K562 (cell line): ENCODE measurements around the gene CGNL1. TPM values are rescaled to one million over a fixed set of nuclear protein-coding genes. Genes with fewer than 3 reads are reported as not detected.

ENCODE experiments used
- ATAC-seq: fragments of 200-7000 bp; cut with Tn5 transposase; 3 replicates; pipeline ENCODE4 v1.9.1; 2020; ENCODE audit warnings: moderate library complexity
- BruUV-seq: library from RNA; stranded (reverse); fragments of 400-500 nt; replicated peaks from 2 replicates; lab custom pipeline; 2021; lab: Mats Ljungman, UMichigan
- CTCF ChIA-PET: fragments of 300-600 bp; formaldehyde crosslinking; extraction: SDS; loops from one replicate; lab custom pipeline; 2021; ENCODE audit warnings: low intra/inter-chr PET ratio; lab: Yijun Ruan, JAX
- POLR2A ChIA-PET: fragments of 300-600, 350-650 bp; sonication (Branson Sonifier 250); formaldehyde crosslinking; extraction: SDS; loops from one replicate; lab custom pipeline; 2021; ENCODE audit warnings: antibody characterized with exemption, inconsistent platforms; lab: Yijun Ruan, JAX
- DNase-seq, 4 experiments: peaks; one replicate each; pipeline versions ENCODE4 v3.0.0 to v3.0.0-alpha.2; 2011 to 2018; ENCODE audit warnings: low spot score in 3 of 4, mixed read lengths in 3 of 4; ENCODE audit errors: extremely low read depth in 1 of 4
- FAIRE-seq: peaks from 2 replicates; lab custom pipeline; 2011; peaks lifted over from hg19 to GRCh38; lab: Jason Lieb, UNC
- H2AFZ ChIP-seq: 2 replicates; pipeline ENCODE4 v1.6.0; 2011; ENCODE audit warnings: low read depth, low read length, control low read depth, inconsistent platforms
- H3K27ac ChIP-seq: fragments of 200-600 bp; 3 replicates; pipeline ENCODE4 v1.8.0; 2011; ENCODE audit warnings: low read depth, mild to moderate bottlenecking, control low read depth, inconsistent platforms, low read length, moderate library complexity, mixed read lengths; ENCODE audit errors: extremely low read depth
- H3K27me3 ChIP-seq, 2 experiments: fragments of 300-600 bp in 1 of 2; 2 replicates in 1 of 2; 3 replicates in 1 of 2; pipeline versions ENCODE4 v1.6.0 to v1.8.0; 2011; ENCODE audit warnings: inconsistent platforms in 2 of 2, low read length in 2 of 2, mild to moderate bottlenecking in 1 of 2, mixed read lengths in 1 of 2, moderate library complexity in 1 of 2; ENCODE audit not compliant: control insufficient read depth in 2 of 2, insufficient read depth in 2 of 2
- H3K36me3 ChIP-seq: fragments of 300-600 bp; 3 replicates; pipeline ENCODE4 v1.8.0; 2011; ENCODE audit warnings: mild to moderate bottlenecking, low read length, inconsistent platforms; ENCODE audit not compliant: control insufficient read depth, insufficient read depth
- H3K4me1 ChIP-seq, 2 experiments: fragments of 200-600 bp in 1 of 2; replicated peaks in 1 of 2; 2 replicates in 1 of 2; 3 replicates in 1 of 2; pipeline versions ENCODE4 v1.5.1 to v1.8.0; 2011; ENCODE audit warnings: inconsistent platforms in 2 of 2, low read length in 2 of 2, mild to moderate bottlenecking in 1 of 2, mixed read lengths in 1 of 2, moderate library complexity in 1 of 2; ENCODE audit not compliant: control insufficient read depth in 2 of 2, insufficient read depth in 2 of 2
- H3K4me2 ChIP-seq: 2 replicates; pipeline ENCODE4 v1.6.1; 2011; ENCODE audit warnings: low read length, control low read depth, inconsistent platforms, mixed read lengths; ENCODE audit not compliant: insufficient read depth
- H3K4me3 ChIP-seq: fragments of 200-600 bp; sonication (generic), shearing (Covaris generic); 2 replicates; pipeline ENCODE4 v1.5.1; 2016; ENCODE audit warnings: control low read depth, inconsistent platforms
- H3K79me2 ChIP-seq: fragments of 200-600 bp; 3 replicates; pipeline ENCODE4 v1.8.0; 2011; ENCODE audit warnings: low read length, inconsistent platforms; ENCODE audit not compliant: control insufficient read depth, insufficient read depth
- H3K9ac ChIP-seq, 2 experiments: 2 replicates each; pipeline versions ENCODE4 v1.6.0 to v1.6.1; 2011; ENCODE audit warnings: low read depth in 2 of 2, low read length in 2 of 2, control low read depth in 1 of 2, inconsistent platforms in 1 of 2, mild to moderate bottlenecking in 1 of 2, mixed read lengths in 1 of 2; ENCODE audit not compliant: insufficient read depth in 1 of 2
- H3K9me1 ChIP-seq: one replicate; pipeline ENCODE4 v1.6.0; 2011; ENCODE audit warnings: inconsistent platforms, mild to moderate bottlenecking, low read length, moderate library complexity; ENCODE audit not compliant: control insufficient read depth, insufficient read depth
- H3K9me3 ChIP-seq: replicated peaks from 2 replicates; pipeline ENCODE4 v1.5.1; 2011; ENCODE audit warnings: low read depth, low read length, inconsistent platforms; ENCODE audit not compliant: control insufficient read depth, insufficient read depth
- H4K20me1 ChIP-seq: replicated peaks from 2 replicates; pipeline ENCODE4 v1.6.1; 2011; ENCODE audit warnings: low read length, inconsistent platforms, mixed read lengths; ENCODE audit not compliant: control insufficient read depth, insufficient read depth
- E2F1 ChIP-seq: sonication (generic); formaldehyde crosslinking; IDR thresholded peaks from 2 replicates; pipeline ENCODE4 v1.8.1; 2023; ENCODE audit warnings: mild to moderate bottlenecking, missing genetic modification reagents, moderate library complexity
- KLF10 ChIP-seq: fragments of 250-450 bp; sonication (Bioruptor Pico); IDR thresholded peaks from 2 replicates; pipeline ENCODE4 v1.6.1; 2021; ENCODE audit warnings: matching md5 sums
- MCM3 ChIP-seq: fragments of 450-650 bp; IDR thresholded peaks from 2 replicates; pipeline ENCODE4 v1.6.1; 2016
- NFRKB ChIP-seq: fragments of 450-650 bp; IDR thresholded peaks from 2 replicates; pipeline ENCODE4 v1.6.1; 2016; ENCODE audit warnings: low read depth
- PCBP1 ChIP-seq: fragments of 200-400 bp; formaldehyde crosslinking; IDR thresholded peaks from 2 replicates; pipeline ENCODE4 v1.6.1; 2018; ENCODE audit warnings: mild to moderate bottlenecking, low read depth, low read length; ENCODE audit not compliant: poor library complexity, severe bottlenecking
- PHF8 ChIP-seq: fragments of 200-600 bp; sonication (generic); IDR thresholded peaks from 2 replicates; pipeline ENCODE4 v1.6.1; 2012; ENCODE audit warnings: mixed run types, mild to moderate bottlenecking, inconsistent platforms, low read length, moderate library complexity, borderline replicate concordance
- SRSF3 ChIP-seq: fragments of 200-400 bp; formaldehyde crosslinking; IDR thresholded peaks from 2 replicates; pipeline ENCODE4 v1.6.1; 2016; ENCODE audit warnings: mild to moderate bottlenecking, low read length, moderate library complexity; ENCODE audit not compliant: insufficient read depth
- ZFP1 ChIP-seq: fragments of 450-650 bp; formaldehyde crosslinking; IDR thresholded peaks from 2 replicates; pipeline ENCODE4 v1.4.0; 2020; ENCODE audit warnings: mild to moderate bottlenecking, mixed read lengths
- ZNF232 ChIP-seq: sonication (generic); formaldehyde crosslinking; IDR thresholded peaks from 2 replicates; pipeline ENCODE4 v1.8.0; 2022; ENCODE audit warnings: mild to moderate bottlenecking, missing genetic modification reagents
- ZNF76 ChIP-seq: fragments of 250-450 bp; sonication (Bioruptor Pico); IDR thresholded peaks from 2 replicates; pipeline ENCODE4 v1.4.0; 2020; ENCODE audit warnings: mild to moderate bottlenecking, moderate library complexity, borderline replicate concordance
- WGBS: fragments of 100-300 bp; shearing (Covaris generic); methylation state at CpG from one replicate; pipeline ENCODE4 v1.1.6; 2016; ENCODE audit warnings: low coverage, mixed read lengths; ENCODE audit not compliant: insufficient coverage; ENCODE audit errors: missing lambda C conversion rate; 5-methylcytosine and 5-hydroxymethylcytosine counted together
- in situ Hi-C: fragments of 300-500 bp; cut with MboI; formaldehyde crosslinking; loops from 4 replicates; pipeline ENCODE4 v1.15.0; 2018; ENCODE audit warnings: inconsistent platforms, mixed read lengths
- intact Hi-C: fragments of 100-400 bp; cut with micrococcal nuclease; formaldehyde crosslinking; loops from 2 replicates; pipeline ENCODE4 v1.14.2; 2022
- polyA plus RNA-seq, 8 experiments: library from polyadenylated mRNA; depleted of rRNA in 4 of 8; stranded (reverse) in 5 of 8; unstranded in 3 of 8; fragments of >200 nt; fragmentation: Nextera tagmentation in 2 of 8; fragmentation: Illumina TruSeq in 1 of 8; extraction: Ambion mirVana in 2 of 8; extraction: Trizol in 1 of 8; gene quantifications; 2 replicates each; pipeline versions ENCODE4 v1.2.1 to v1.2.3, GENCODE V29; 2011 to 2014; ENCODE audit warnings: inconsistent platforms in 1 of 8, missing spikeins in 1 of 8
- total RNA-seq, 7 experiments: library from RNA; depleted of rRNA in 6 of 7; stranded (reverse); fragments of >200 nt in 6 of 7; fragmentation: Illumina TruSeq in 2 of 7; extraction: Trizol in 2 of 7; gene quantifications; 2 replicates each; pipeline versions ENCODE4 v1.2.1 to v1.2.3, GENCODE V29; 2011 to 2021; ENCODE audit warnings: low replicate concordance in 1 of 7
- TF ChIP-seq, protein P1 (sequence below): sonication (generic); formaldehyde crosslinking; IDR thresholded peaks from 2 replicates; pipeline ENCODE4 v1.9.0; 2022; ENCODE audit warnings: mild to moderate bottlenecking, missing genetic modification reagents

CGNL1 gene
- total and polyA plus RNA-seq, 9 of the 15 experiments (the other 6 are each of a cell fraction or from before 2014, with no cell fraction given): 0.01 to 0.07 TPM; not detected in 7

GRCh38 chr15:57597431-57597830 is 221.1 kb downstream of the CGNL1 start:
- CTCF ChIA-PET: interaction anchor here (0.7 kb wide), 1 partner anchor 35 kb away, joined by 3 read pairs; no protein-coding TSS in a partner anchor
- no peak for FAIRE-seq
- no peak for DNase-seq

GRCh38 chr15:57598346-57598745 is 222.0 kb downstream of the CGNL1 start:
- Histone ChIP-seq H3K79me2 (no peaks in the 10 kb centered on the region), H3K4me1 (no peaks in the 10 kb centered on the region), H3K4me3 (no peak overlapping the region), H3K36me3 (no peaks in the 10 kb centered on the region; the same call in 2 of the 3 replicates), H3K9me3 (no peaks in the 10 kb centered on the region), H3K27me3 (peaks cover 16 to 42% of the 10 kb centered on the region in 2 experiments; a peak in 4 of 5 replicates), H4K20me1 (0 out of 2 replicates have a peak, but pooled peaks cover 5% of the 10 kb centered on the region), H3K27ac (no peak overlapping the region), H3K4me2 (no peak overlapping the region), H3K9me1 (no peaks in the 10 kb centered on the region), H2AFZ (no peak overlapping the region), H3K9ac (no peak overlapping the region)
- WGBS: 0% methylated on average over 5 of the region's 5 CpGs
- ATAC-seq (no peak), FAIRE-seq (no peak), DNase-seq (no peak)
- intact Hi-C loops (no loop called here), in situ Hi-C loops (no loop called here)
- BruUV-seq: no TSS peak
- ChIA-PET CTCF (no interaction called here), POLR2A (no interaction called here)
- TF ChIP-seq SRSF3 (no peak), ZNF232 (CRISPR knock-in tag) (no peak), KLF10 (CRISPR knock-in tag) (no peak), PHF8 (no peak), MCM3 (no peak), ZFP1 (CRISPR knock-in tag) (no peak), ZNF76 (CRISPR knock-in tag) (no peak)
- TF ChIP-seq, protein P1, sequence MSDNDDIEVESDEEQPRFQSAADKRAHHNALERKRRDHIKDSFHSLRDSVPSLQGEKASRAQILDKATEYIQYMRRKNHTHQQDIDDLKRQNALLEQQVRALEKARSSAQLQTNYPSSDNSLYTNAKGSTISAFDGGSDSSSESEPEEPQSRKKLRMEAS (CRISPR knock-in tag): no peak

More at GRCh38 chr15:57597431-57597830, 221.1 kb downstream of the CGNL1 start:
- Histone ChIP-seq H3K4me3 (no peak overlapping the region), H3K79me2 (no peaks in the 10 kb centered on the region), H3K9ac (no peak overlapping the region)
- no TSS peak for BruUV-seq
- POLR2A ChIA-PET: no interaction called here
- TF ChIP-seq PCBP1 (no peak), NFRKB (no peak), E2F1 (CRISPR knock-in tag) (no peak)
- TF ChIP-seq, all 486 proteins: peak for 0
- WGBS: 0% methylated on average over 3 of the region's 3 CpGs
- ATAC-seq: no peak
- Histone ChIP-seq H3K27ac (no peak overlapping the region), H3K27me3 (peaks cover 23 to 49% of the 10 kb centered on the region in 2 experiments; a peak in 4 of 5 replicates), H3K4me2 (no peak overlapping the region), H3K36me3 (no peaks in the 10 kb centered on the region; the same call in 2 of the 3 replicates), H4K20me1 (0 out of 2 replicates have a peak, but pooled peaks cover 5% of the 10 kb centered on the region), H3K4me1 (no peaks in the 10 kb centered on the region), H3K9me1 (no peaks in the 10 kb centered on the region), H2AFZ (no peak overlapping the region), H3K9me3 (no peaks in the 10 kb centered on the region)
- intact Hi-C loops: no loop called here
- in situ Hi-C loops: no loop called here
